SK-N-SH treated with all-trans-retinoic acid at 6 μM for 48 hours (cell line): ENCODE data around the gene THSD4.

Experiments used
- ATAC-seq: fragments of 200-7000 bp; cut with Tn5 transposase; 3 replicates; pipeline ENCODE4 v1.9.1; 2020; ENCODE audit warnings: mild to moderate bottlenecking, moderate library complexity
- ARNTL ChIP-seq: fragments of 450-650 bp; formaldehyde crosslinking; IDR thresholded peaks from 2 replicates; pipeline ENCODE4 v1.5.0; 2020; ENCODE audit warnings: low read depth, mild to moderate bottlenecking, moderate library complexity, borderline replicate concordance
- BACH2 ChIP-seq: fragments of 250-450 bp; sonication (Bioruptor Pico); IDR thresholded peaks from 2 replicates; pipeline ENCODE4 v1.9.0; 2021; ENCODE audit warnings: mild to moderate bottlenecking, borderline replicate concordance
- CSDC2 ChIP-seq: fragments of 250-450 bp; sonication (Bioruptor Pico); IDR thresholded peaks from 2 replicates; pipeline ENCODE4 v1.5.0; 2020; ENCODE audit warnings: mild to moderate bottlenecking, moderate library complexity
- ESRRG ChIP-seq: fragments of 250-450 bp; sonication (Bioruptor Pico); IDR thresholded peaks from 2 replicates; pipeline ENCODE4 v1.6.1; 2021; ENCODE audit warnings: mild to moderate bottlenecking
- GLIS3 ChIP-seq: fragments of 250-450 bp; sonication (Bioruptor Pico); IDR thresholded peaks from 2 replicates; pipeline ENCODE4 v1.5.0; 2020; ENCODE audit warnings: mild to moderate bottlenecking, moderate library complexity
- ISL1 ChIP-seq: fragments of 250-450 bp; sonication (Bioruptor Pico); IDR thresholded peaks from 2 replicates; pipeline ENCODE4 v2.1.2; 2022; ENCODE audit warnings: mild to moderate bottlenecking, moderate library complexity
- OSR1 ChIP-seq: fragments of 250-450 bp; sonication (Bioruptor Pico); IDR thresholded peaks from 2 replicates; pipeline ENCODE4 v1.8.0; 2022; ENCODE audit warnings: moderate library complexity, mild to moderate bottlenecking, inconsistent platforms
- RARB ChIP-seq: fragments of 250-450 bp; sonication (Bioruptor Pico); IDR thresholded peaks from 2 replicates; pipeline ENCODE4 v1.8.0; 2021; ENCODE audit warnings: mild to moderate bottlenecking, moderate library complexity
- SNAI2 ChIP-seq: fragments of 250-450 bp; sonication (Bioruptor Pico); IDR thresholded peaks from 2 replicates; pipeline ENCODE4 v1.5.0; 2020; ENCODE audit warnings: mild to moderate bottlenecking, moderate library complexity
- TOX ChIP-seq: fragments of 250-450 bp; sonication (Bioruptor Pico); IDR thresholded peaks from 2 replicates; pipeline ENCODE4 v1.8.0; 2021; ENCODE audit warnings: mild to moderate bottlenecking, moderate library complexity, borderline replicate concordance
- TSHZ2 ChIP-seq: fragments of 250-450 bp; sonication (Bioruptor Pico); IDR thresholded peaks from 2 replicates; pipeline ENCODE4 v1.5.0; 2020; ENCODE audit warnings: mild to moderate bottlenecking, moderate library complexity
- ZFP3 ChIP-seq: fragments of 250-450 bp; sonication (Bioruptor Pico); IDR thresholded peaks from 2 replicates; pipeline ENCODE4 v1.5.0; 2020; ENCODE audit warnings: mild to moderate bottlenecking, moderate library complexity
- ZFP30 ChIP-seq: fragments of 450-650 bp; formaldehyde crosslinking; IDR thresholded peaks from 2 replicates; pipeline ENCODE4 v1.5.0; 2022; ENCODE audit warnings: mild to moderate bottlenecking, moderate library complexity
- ZNF8 ChIP-seq: fragments of 450-650 bp; formaldehyde crosslinking; IDR thresholded peaks from 2 replicates; pipeline ENCODE4 v1.5.0; 2020; ENCODE audit warnings: mild to moderate bottlenecking, moderate library complexity
- TF ChIP-seq, protein P1 (sequence below): fragments of 250-450 bp; sonication (Bioruptor Pico); IDR thresholded peaks from 2 replicates; pipeline ENCODE4 v1.8.0; 2020; ENCODE audit warnings: mild to moderate bottlenecking, moderate library complexity, borderline replicate concordance
- TF ChIP-seq, protein P2 (sequence below): fragments of 250-450 bp; sonication (Bioruptor Pico); IDR thresholded peaks from 2 replicates; pipeline ENCODE4 v1.5.1; 2020; ENCODE audit warnings: low read depth, mild to moderate bottlenecking, moderate library complexity
- TF ChIP-seq, protein P3 (sequence below): fragments of 250-450 bp; sonication (Bioruptor Pico); IDR thresholded peaks from 2 replicates; pipeline ENCODE4 v1.8.0; 2021; ENCODE audit warnings: low read depth, mild to moderate bottlenecking, moderate library complexity, borderline replicate concordance

THSD4 gene

GRCh38 chr15:71444032-71444810, 328.9 kb downstream of the THSD4 start:
- TF ChIP-seq ZNF8 (CRISPR knock-in tag): no peak
- TF ChIP-seq, protein P1, sequence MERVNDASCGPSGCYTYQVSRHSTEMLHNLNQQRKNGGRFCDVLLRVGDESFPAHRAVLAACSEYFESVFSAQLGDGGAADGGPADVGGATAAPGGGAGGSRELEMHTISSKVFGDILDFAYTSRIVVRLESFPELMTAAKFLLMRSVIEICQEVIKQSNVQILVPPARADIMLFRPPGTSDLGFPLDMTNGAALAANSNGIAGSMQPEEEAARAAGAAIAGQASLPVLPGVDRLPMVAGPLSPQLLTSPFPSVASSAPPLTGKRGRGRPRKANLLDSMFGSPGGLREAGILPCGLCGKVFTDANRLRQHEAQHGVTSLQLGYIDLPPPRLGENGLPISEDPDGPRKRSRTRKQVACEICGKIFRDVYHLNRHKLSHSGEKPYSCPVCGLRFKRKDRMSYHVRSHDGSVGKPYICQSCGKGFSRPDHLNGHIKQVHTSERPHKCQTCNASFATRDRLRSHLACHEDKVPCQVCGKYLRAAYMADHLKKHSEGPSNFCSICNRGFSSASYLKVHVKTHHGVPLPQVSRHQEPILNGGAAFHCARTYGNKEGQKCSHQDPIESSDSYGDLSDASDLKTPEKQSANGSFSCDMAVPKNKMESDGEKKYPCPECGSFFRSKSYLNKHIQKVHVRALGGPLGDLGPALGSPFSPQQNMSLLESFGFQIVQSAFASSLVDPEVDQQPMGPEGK (CRISPR knock-in tag): no peak
- TF ChIP-seq, protein P2, sequence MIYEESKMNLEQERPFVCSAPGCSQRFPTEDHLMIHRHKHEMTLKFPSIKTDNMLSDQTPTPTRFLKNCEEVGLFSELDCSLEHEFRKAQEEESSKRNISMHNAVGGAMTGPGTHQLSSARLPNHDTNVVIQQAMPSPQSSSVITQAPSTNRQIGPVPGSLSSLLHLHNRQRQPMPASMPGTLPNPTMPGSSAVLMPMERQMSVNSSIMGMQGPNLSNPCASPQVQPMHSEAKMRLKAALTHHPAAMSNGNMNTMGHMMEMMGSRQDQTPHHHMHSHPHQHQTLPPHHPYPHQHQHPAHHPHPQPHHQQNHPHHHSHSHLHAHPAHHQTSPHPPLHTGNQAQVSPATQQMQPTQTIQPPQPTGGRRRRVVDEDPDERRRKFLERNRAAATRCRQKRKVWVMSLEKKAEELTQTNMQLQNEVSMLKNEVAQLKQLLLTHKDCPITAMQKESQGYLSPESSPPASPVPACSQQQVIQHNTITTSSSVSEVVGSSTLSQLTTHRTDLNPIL: no peak
- TF ChIP-seq ESRRG (CRISPR knock-in tag): no peak
- TF ChIP-seq BACH2 (CRISPR knock-in tag): no peak
- no peak for TF ChIP-seq GLIS3 (CRISPR knock-in tag)
- TF ChIP-seq RARB (CRISPR knock-in tag): no peak
- no peak for TF ChIP-seq ARNTL
- TF ChIP-seq ZFP30 (CRISPR knock-in tag): no peak
- TF ChIP-seq TOX: no peak

DNA sequence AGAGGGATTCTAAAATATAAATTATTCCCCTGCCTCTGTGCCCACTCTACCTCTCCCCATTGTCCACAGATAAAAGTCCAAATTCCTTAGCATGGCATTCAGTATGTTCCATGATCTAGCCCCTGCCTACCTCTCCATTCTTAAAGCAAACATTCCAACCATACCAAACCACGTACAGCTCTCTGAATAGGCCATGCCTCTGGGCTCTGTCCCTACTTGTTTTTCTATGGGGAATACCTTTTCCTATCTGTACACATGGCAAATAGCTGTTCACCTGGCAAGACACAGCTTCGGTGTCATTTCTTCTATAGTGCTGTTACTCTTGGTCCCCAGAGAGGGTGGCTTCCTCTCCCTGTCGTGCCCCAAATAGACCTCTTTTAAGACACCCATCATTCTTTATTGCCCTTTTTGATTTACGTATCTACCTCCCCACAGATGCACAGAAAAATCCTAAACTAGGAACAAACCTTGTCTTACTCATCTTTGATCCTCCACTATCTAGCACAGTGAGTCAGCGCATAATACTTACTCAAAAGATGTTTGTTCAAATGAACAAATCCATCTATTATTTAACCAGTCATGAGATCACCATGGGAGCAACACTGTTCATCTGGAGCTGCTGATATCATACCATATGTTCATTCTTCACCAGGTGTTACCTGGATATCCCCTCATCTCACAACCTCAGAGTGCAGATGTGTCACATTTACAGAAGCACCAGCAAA, 329.8 kb downstream of the THSD4 start:
- ATAC-seq: peak; percentile 10; the same call in 1 of the 3 replicates
- TF ChIP-seq ISL1 (CRISPR knock-in tag): no peak
- TF ChIP-seq TOX: no peak
- no peak for TF ChIP-seq OSR1 (CRISPR knock-in tag)
- TF ChIP-seq, protein P1 (CRISPR knock-in tag): no peak
- TF ChIP-seq CSDC2 (CRISPR knock-in tag): no peak
- no peak for TF ChIP-seq BACH2 (CRISPR knock-in tag)
- no peak for TF ChIP-seq SNAI2 (CRISPR knock-in tag)
- no peak for TF ChIP-seq ZNF8 (CRISPR knock-in tag)
- no peak for TF ChIP-seq ZFP30 (CRISPR knock-in tag)
- no peak for TF ChIP-seq ZFP3
- TF ChIP-seq, protein P3, sequence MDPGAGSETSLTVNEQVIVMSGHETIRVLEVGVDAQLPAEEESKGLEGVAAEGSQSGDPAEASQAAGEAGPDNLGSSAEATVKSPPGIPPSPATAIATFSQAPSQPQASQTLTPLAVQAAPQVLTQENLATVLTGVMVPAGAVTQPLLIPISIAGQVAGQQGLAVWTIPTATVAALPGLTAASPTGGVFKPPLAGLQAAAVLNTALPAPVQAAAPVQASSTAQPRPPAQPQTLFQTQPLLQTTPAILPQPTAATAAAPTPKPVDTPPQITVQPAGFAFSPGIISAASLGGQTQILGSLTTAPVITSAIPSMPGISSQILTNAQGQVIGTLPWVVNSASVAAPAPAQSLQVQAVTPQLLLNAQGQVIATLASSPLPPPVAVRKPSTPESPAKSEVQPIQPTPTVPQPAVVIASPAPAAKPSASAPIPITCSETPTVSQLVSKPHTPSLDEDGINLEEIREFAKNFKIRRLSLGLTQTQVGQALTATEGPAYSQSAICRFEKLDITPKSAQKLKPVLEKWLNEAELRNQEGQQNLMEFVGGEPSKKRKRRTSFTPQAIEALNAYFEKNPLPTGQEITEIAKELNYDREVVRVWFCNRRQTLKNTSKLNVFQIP (CRISPR knock-in tag): no peak
- TF ChIP-seq TSHZ2 (CRISPR knock-in tag): no peak
- TF ChIP-seq, all 23 proteins: peak for 0

More at GRCh38 chr15:71444032-71444810, 328.9 kb downstream of the THSD4 start:
- ATAC-seq: no peak
